Thoracic aorta (tissue), 2 donors: ENCODE results near the gene POU4F1. TPM values are rescaled to one million over a fixed set of nuclear protein-coding genes. Genes with fewer than 3 reads are reported as not detected.

Experiments used
- ATAC-seq: fragments of 150-250 bp; one replicate; pipeline ENCODE4 v1.8.0; 2017; ENCODE audit warnings: low read depth; ENCODE audit not compliant: insufficient number of reproducible peaks, low FRiP score
- DNase-seq: peaks from one replicate; pipeline ENCODE4 v3.0.0-alpha.2; 2020; ENCODE audit warnings: low spot score
- H3K27ac ChIP-seq, 2 donors: fragments of 200-600 bp; sonication (generic); 1 replicate in 1 of 2; 2 replicates in 1 of 2; pipeline ENCODE4 v1.5.1; 2016; ENCODE audit warnings: mild to moderate bottlenecking in 2 of 2, moderate library complexity in 2 of 2
- H3K27me3 ChIP-seq: fragments of 200-600 bp; sonication (generic); replicated peaks from 2 replicates; pipeline ENCODE4 v1.6.0; 2016; ENCODE audit warnings: mild to moderate bottlenecking; ENCODE audit not compliant: insufficient read depth
- H3K36me3 ChIP-seq: fragments of 200-600 bp; sonication (generic); one replicate; pipeline ENCODE4 v1.5.1; 2016
- H3K4me1 ChIP-seq, 2 donors: fragments of 200-600 bp; sonication (generic); 1 replicate in 1 of 2; 2 replicates in 1 of 2; pipeline versions ENCODE4 v1.5.1 to v1.6.0; 2016; ENCODE audit warnings: low read depth in 2 of 2, mild to moderate bottlenecking in 1 of 2; ENCODE audit not compliant: control insufficient read depth in 1 of 2
- H3K4me3 ChIP-seq: fragments of 200-600 bp; sonication (generic); 2 replicates; pipeline ENCODE4 v1.5.1; 2016; ENCODE audit warnings: mild to moderate bottlenecking
- H3K9me3 ChIP-seq: fragments of 200-600 bp; sonication (generic); 2 replicates; pipeline ENCODE4 v1.5.1; 2016
- CTCF ChIP-seq: fragments of 200-600 bp; sonication (generic); IDR thresholded peaks from one replicate; pipeline ENCODE4 v1.5.1; 2019; ENCODE audit warnings: antibody characterized with exemption
- total RNA-seq, 2 donors: library from RNA; depleted of rRNA; stranded (reverse); fragments of >200 nt; gene quantifications; one replicate each; pipeline versions ENCODE4 v1.1.0 to v1.2.3, GENCODE V29; 2016

POU4F1 gene
- total RNA-seq, 2 donors from 2014 or later = 1.1 TPM; not detected in 1

GRCh38 chr13:78598966-78599644 lies 4.2 kb downstream of the POU4F1 start:
- ATAC-seq (no peak), DNase-seq (no peak)
- Histone ChIP-seq H3K4me3 (no peak overlapping the region), H3K9me3 (no peaks in the 10 kb centered on the region), H3K27ac (no peak overlapping the region), H3K4me1 (peaks cover 21 to 25% of the 10 kb centered on the region in 2 donors), H3K27me3 (peaks cover 50% of the 10 kb centered on the region), H3K36me3 (no peaks in the 10 kb centered on the region)
- no peak for TF ChIP-seq CTCF

- Histone ChIP-seq H3K4me3 (no peak overlapping the region), H3K9me3 (no peaks in the 10 kb centered on the region), H3K36me3 (no peaks in the 10 kb centered on the region), H3K27me3 (peaks cover 43% of the 10 kb centered on the region), H3K4me1 (peaks cover 16 to 20% of the 10 kb centered on the region in 2 donors), H3K27ac (no peak overlapping the region)
- TF ChIP-seq CTCF = no peak
- DNase-seq = no peak
- ATAC-seq = no peak
These were observed 5.1 kb downstream of the POU4F1 start for GRCh38 chr13:78598116-78598781.

- Histone ChIP-seq H3K4me3 (no peak overlapping the region), H3K36me3 (no peaks in the 10 kb centered on the region), H3K27me3 (peaks cover 47% of the 10 kb centered on the region), H3K4me1 (peaks cover 9 to 13% of the 10 kb centered on the region in 2 donors), H3K27ac (no peak overlapping the region), H3K9me3 (no peaks in the 10 kb centered on the region)
- no peak for TF ChIP-seq CTCF
- DNase-seq (no peak), ATAC-seq (no peak)
These were observed 5.8 kb downstream of the POU4F1 start for GRCh38 chr13:78597602-78597932.

GRCh38 chr13:78596736-78597601 lies 6.4 kb downstream of the POU4F1 start:
- Histone ChIP-seq H3K27me3 (peaks cover 49% of the 10 kb centered on the region), H3K4me1 (peaks cover 6 to 10% of the 10 kb centered on the region in 2 donors), H3K36me3 (no peaks in the 10 kb centered on the region), H3K9me3 (no peaks in the 10 kb centered on the region), H3K4me3 (peak overlapping the region; percentile 58), H3K27ac (no peak overlapping the region)
- DNase-seq (no peak), ATAC-seq (no peak)
- no peak for TF ChIP-seq CTCF

GRCh38 chr13:78596399-78596735 lies 7.0 kb downstream of the POU4F1 start:
- no peak for TF ChIP-seq CTCF
- ATAC-seq = no peak
- no peaks in the 10 kb centered on the region for H3K9me3 ChIP-seq

More at GRCh38 chr13:78596399-78596735, 7.0 kb downstream of the POU4F1 start:
- Histone ChIP-seq H3K4me3 (peak overlapping the region; percentile 58), H3K27me3 (peaks cover 47% of the 10 kb centered on the region), H3K36me3 (no peaks in the 10 kb centered on the region), H3K27ac (no peak overlapping the region), H3K4me1 (peaks cover 5 to 8% of the 10 kb centered on the region in 2 donors)
- no peak for DNase-seq
